Measurements from ENCODE around the gene GDPGP1. TPM values are rescaled to one million over a fixed set of nuclear protein-coding genes. Genes with fewer than 3 reads are reported as not detected.

GDPGP1 gene
- total RNA-seq, 4 donors from 2014 or later = 4.2 to 8.0 (median 5.2) TPM

DNA sequence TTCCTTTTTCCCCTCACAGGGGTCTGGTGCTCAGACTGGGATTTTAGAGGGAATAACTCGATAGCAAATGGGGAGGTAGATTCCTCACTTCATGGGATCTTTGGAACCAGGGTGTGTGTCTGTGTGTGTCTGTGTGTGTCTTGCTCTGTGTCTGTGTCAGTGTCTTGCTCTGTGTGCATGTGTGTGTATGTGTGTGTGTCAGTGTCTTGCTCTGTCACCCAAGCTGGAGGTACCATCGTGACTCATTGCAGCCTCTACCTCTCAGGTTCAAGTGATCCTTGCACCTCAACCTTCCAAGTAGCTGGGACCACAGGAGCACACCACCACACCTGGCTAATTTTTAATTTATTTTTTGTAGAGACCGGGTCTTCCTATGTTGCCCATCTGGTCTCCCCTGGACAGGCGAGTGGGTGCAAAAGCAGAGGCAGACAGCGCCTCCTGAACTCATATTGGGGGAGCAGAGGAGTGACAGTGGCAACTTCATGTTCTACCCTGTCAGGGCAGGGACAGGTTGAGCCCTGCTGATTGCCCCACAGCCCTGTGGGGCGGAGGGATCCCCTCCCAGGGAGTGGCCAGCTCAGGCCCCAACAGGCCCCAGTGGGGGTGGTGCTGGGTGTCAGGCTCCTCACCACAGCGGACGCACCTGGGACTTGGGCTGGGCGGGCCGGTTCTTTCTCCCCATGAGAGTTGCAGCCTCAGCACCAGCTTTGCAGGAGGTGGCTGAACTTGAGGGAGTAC lies 43.2 kb upstream of the GDPGP1 start:
- DNase-seq (ENCODE audit: low spot score) = no peak
- TF ChIP-seq, protein P1, sequence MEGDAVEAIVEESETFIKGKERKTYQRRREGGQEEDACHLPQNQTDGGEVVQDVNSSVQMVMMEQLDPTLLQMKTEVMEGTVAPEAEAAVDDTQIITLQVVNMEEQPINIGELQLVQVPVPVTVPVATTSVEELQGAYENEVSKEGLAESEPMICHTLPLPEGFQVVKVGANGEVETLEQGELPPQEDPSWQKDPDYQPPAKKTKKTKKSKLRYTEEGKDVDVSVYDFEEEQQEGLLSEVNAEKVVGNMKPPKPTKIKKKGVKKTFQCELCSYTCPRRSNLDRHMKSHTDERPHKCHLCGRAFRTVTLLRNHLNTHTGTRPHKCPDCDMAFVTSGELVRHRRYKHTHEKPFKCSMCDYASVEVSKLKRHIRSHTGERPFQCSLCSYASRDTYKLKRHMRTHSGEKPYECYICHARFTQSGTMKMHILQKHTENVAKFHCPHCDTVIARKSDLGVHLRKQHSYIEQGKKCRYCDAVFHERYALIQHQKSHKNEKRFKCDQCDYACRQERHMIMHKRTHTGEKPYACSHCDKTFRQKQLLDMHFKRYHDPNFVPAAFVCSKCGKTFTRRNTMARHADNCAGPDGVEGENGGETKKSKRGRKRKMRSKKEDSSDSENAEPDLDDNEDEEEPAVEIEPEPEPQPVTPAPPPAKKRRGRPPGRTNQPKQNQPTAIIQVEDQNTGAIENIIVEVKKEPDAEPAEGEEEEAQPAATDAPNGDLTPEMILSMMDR (IDR thresholded peaks at IDR 0.05) = no peak
- ATAC-seq (ENCODE audit: low FRiP score) = no peak

DNA sequence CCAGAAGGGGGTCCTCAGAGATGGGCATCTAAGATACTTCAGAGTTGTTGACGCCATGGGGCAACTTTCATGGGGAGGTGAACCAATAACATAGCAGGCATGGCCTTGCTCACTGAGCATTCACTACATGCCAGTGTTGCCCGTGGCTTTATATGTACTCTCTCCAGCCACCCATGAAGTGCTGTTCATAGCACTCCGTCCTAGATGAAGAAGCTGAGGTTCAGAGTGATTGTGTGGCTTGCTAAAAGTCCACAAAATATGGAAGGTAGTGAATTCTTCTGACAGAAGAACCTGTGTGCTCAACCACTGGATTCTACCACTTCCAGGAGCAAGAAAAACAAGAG lies 42.7 kb upstream of the GDPGP1 start:
- DNase-seq (ENCODE audit: low spot score) (no peak), ATAC-seq (ENCODE audit: low FRiP score) (no peak)
- TF ChIP-seq, protein P1 (IDR thresholded peaks at IDR 0.05) = no peak

DNA sequence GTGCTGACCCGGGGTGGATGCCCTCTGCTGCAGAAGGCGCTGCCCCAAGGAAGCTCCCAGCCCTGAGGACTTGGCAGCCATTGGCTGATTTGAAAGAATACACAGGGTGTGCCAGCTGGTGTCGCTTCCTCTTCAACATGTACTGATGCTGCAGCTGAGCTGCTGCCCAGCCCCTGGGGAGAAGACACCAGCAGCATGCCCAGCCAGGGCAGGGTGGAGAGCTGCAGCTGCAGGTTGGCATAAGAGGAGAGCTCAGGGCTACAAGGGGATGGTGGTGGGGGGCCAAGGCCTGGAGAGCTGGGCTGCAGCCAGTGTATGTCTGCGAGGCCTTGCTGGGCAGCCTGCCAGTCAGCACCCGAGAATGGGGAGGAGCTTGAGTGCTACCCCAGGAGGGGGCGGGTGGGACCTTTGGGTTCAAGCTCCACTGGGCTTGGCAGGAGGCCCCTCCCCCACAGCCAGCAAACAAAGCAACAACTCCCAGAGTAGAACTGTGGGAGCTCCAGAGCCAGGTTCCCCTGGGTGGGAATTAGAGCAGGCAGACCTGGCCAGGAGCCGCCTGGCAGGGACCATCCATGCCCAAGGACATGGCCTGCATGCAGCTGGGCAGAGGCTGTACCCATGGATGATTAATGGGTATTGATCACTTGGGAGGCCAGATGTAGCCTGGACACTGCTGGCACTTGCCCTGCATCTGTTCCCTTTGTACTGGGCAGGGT lies 42.1 kb upstream of the GDPGP1 start:
- ATAC-seq (ENCODE audit: low FRiP score) = peak; percentile 38
- DNase-seq (ENCODE audit: low spot score) = no peak
- TF ChIP-seq, protein P1 (IDR thresholded peaks at IDR 0.05) = no peak

DNA sequence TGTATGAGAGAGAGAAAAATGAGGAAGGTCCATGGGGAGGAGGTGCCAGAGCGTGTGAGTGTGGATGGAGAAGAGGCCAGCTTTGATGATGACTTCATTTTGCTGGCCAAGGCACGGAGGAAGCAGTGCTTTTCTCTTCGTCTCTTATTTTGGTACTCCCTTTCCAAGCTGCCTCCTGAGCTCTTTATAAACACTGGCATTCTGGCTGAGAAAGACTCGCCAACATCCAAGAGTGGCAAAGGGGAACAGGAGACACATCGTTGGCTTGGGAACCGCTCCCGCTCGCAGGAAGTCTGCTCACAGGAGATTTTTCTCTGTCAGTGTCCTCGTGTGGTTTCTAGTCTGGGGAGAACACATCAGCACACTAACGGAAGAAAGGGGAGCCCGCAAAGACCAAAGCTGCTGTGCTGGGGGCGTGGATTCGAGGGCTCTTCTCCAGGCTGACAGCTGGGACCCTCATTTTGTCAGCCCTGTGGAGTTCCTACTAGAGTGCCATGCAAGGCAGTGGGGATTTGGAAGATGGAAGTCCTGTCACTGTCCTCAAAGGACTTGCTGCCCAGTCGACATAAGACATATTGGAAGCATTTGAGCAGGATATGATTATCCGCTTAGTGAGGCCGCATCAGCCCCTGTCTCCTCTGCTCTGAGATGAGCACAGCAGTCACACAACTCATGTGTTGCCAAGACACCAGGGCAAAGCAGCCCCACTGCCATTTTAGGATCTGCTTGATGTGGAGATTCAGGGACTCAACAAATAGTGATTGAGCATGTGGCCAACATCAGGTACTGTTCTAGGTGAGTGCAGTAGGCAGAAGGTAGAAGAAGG lies 40.8 kb upstream of the GDPGP1 start:
- ATAC-seq (ENCODE audit: low FRiP score) = peak; percentile 19
- no peak for DNase-seq (ENCODE audit: low spot score)
- TF ChIP-seq, protein P1 (IDR thresholded peaks at IDR 0.05) = no peak

DNA sequence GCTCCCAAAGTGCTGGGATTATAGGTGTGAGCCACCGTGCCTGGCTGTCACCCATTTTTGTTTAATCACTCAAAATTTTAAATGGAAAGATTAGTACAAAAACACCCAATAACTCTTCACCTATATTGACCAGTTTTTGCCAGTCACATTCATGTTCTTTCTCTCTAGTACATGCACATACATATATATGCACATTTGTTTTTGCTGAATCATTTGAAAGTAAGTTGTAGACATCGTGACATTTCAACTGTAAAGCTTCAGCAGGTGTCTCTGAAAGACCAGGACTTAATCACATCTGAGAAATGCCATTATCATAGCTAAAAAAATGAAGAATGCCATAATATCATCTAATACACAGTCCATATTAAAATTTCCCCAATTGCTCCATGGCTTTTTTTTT lies 39.4 kb upstream of the GDPGP1 start:
- TF ChIP-seq, protein P1 (IDR thresholded peaks at IDR 0.05) = no peak
- DNase-seq (ENCODE audit: low spot score) (no peak), ATAC-seq (ENCODE audit: low FRiP score) (no peak)

DNA sequence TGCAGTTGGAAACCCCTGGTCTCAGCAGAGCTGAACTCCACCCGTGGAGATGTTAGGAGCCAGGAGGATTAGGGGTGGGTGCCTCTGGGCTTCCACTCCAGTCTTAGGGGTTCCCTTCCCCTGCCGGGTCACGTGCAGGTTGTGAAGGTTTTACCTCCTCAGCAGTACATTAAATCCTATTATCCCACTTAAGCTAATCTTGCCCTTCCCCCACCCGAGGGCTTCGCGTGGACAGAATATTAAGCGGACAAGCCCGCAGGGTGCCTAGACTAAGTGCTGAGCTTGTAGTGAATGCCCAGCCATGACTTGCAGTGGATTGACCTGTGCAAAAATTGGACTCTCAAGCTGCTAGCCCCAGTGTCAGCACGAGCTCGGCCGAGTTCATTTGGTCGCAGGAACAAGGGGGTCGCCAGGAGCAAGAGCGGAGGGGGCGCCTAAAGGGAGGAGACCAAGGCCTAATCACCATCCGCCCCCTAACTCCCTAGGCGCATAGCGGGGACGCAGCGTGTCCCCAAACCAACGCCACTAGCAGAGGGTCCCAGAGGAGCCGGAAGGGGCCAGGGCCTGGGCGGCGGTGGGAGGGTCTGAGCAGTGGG lies 33.4 kb upstream of the GDPGP1 start:
- TF ChIP-seq, protein P1 (IDR thresholded peaks at IDR 0.05) = no peak
- ATAC-seq (ENCODE audit: low FRiP score) (peak; percentile 2), DNase-seq (ENCODE audit: low spot score) (no peak)

Measured in omental fat pad (tissue), 4 donors.